Effector memory CD4-positive, alpha-beta T cell (primary cell): ENCODE measurements around the gene ENPP3.

ENCODE experiments used
- DNase-seq, 3 donors: peaks; one replicate each; pipeline ENCODE4 v3.0.0-alpha.2; 2020
- H3K27ac ChIP-seq: 2 replicates; pipeline ENCODE4 v1.7.0; 2013; ENCODE audit warnings: mild to moderate bottlenecking, low read length, moderate library complexity; ENCODE audit not compliant: insufficient read depth, poor library complexity, severe bottlenecking
- H3K27me3 ChIP-seq: replicated peaks from 2 replicates; pipeline ENCODE4 v1.7.0; 2013; ENCODE audit warnings: mild to moderate bottlenecking, low read length; ENCODE audit not compliant: insufficient read depth, control insufficient read depth, poor library complexity, severe bottlenecking
- H3K36me3 ChIP-seq: 2 replicates; pipeline ENCODE4 v1.7.0; 2013; ENCODE audit warnings: mild to moderate bottlenecking, low read length, moderate library complexity; ENCODE audit not compliant: control insufficient read depth, insufficient read depth
- H3K4me1 ChIP-seq: 2 replicates; pipeline ENCODE4 v1.7.0; 2013; ENCODE audit warnings: low read length, mild to moderate bottlenecking; ENCODE audit not compliant: control insufficient read depth, insufficient read depth, poor library complexity, severe bottlenecking
- H3K4me3 ChIP-seq: 2 replicates; pipeline ENCODE4 v1.7.0; 2013; ENCODE audit warnings: low read length, low read depth, mild to moderate bottlenecking; ENCODE audit not compliant: insufficient read depth, poor library complexity, severe bottlenecking
- H3K9me3 ChIP-seq: 2 replicates; pipeline ENCODE4 v1.7.0; 2013; ENCODE audit warnings: mild to moderate bottlenecking, low read length, moderate library complexity; ENCODE audit not compliant: control insufficient read depth

Gene ENPP3

GRCh38 chr6:131642565-131642964 lies 5.5 kb downstream of the ENPP3 start:
- H3K27ac ChIP-seq: no peak overlapping the region
- DNase-seq: no peak
- H3K4me1 ChIP-seq: no peaks in the 10 kb centered on the region
- no peaks in the 10 kb centered on the region for H3K9me3 ChIP-seq
- no peaks in the 10 kb centered on the region for H3K27me3 ChIP-seq
- no peak overlapping the region for H3K4me3 ChIP-seq
- H3K36me3 ChIP-seq: no peaks in the 10 kb centered on the region

GRCh38 chr6:131642987-131643611 lies 6.0 kb downstream of the ENPP3 start:
- Histone ChIP-seq H3K4me3 (no peak overlapping the region), H3K9me3 (no peaks in the 10 kb centered on the region), H3K27ac (no peak overlapping the region), H3K27me3 (no peaks in the 10 kb centered on the region), H3K36me3 (no peaks in the 10 kb centered on the region), H3K4me1 (no peaks in the 10 kb centered on the region)
- no peak for DNase-seq

GRCh38 chr6:131643855-131644460 lies 6.9 kb downstream of the ENPP3 start:
- Histone ChIP-seq H3K27ac (no peak overlapping the region), H3K4me1 (no peaks in the 10 kb centered on the region), H3K27me3 (no peaks in the 10 kb centered on the region), H3K4me3 (no peak overlapping the region), H3K36me3 (no peaks in the 10 kb centered on the region), H3K9me3 (no peaks in the 10 kb centered on the region)
- no peak for DNase-seq

- Histone ChIP-seq H3K27me3 (no peaks in the 10 kb centered on the region), H3K4me1 (no peaks in the 10 kb centered on the region), H3K27ac (no peak overlapping the region), H3K9me3 (no peaks in the 10 kb centered on the region), H3K4me3 (no peak overlapping the region), H3K36me3 (no peaks in the 10 kb centered on the region)
- no peak for DNase-seq
Observed at GRCh38 chr6:131644921-131645320, 7.8 kb downstream of the ENPP3 start.

GRCh38 chr6:131645846-131646245 lies 8.7 kb downstream of the ENPP3 start:
- no peak for DNase-seq
- Histone ChIP-seq H3K27ac (no peak overlapping the region), H3K36me3 (no peaks in the 10 kb centered on the region), H3K4me3 (no peak overlapping the region), H3K9me3 (no peaks in the 10 kb centered on the region), H3K27me3 (no peaks in the 10 kb centered on the region), H3K4me1 (no peaks in the 10 kb centered on the region)

GRCh38 chr6:131646249-131646670 lies 9.2 kb downstream of the ENPP3 start:
- Histone ChIP-seq H3K27ac (no peak overlapping the region), H3K27me3 (no peaks in the 10 kb centered on the region), H3K36me3 (no peaks in the 10 kb centered on the region), H3K4me1 (no peaks in the 10 kb centered on the region), H3K9me3 (no peaks in the 10 kb centered on the region), H3K4me3 (no peak overlapping the region)
- no peak for DNase-seq

- Histone ChIP-seq H3K36me3 (no peaks in the 10 kb centered on the region), H3K9me3 (no peaks in the 10 kb centered on the region), H3K27me3 (no peaks in the 10 kb centered on the region), H3K4me1 (no peaks in the 10 kb centered on the region), H3K27ac (no peak overlapping the region), H3K4me3 (no peak overlapping the region)
- no peak for DNase-seq
Observed at GRCh38 chr6:131651782-131652181, 14.7 kb downstream of the ENPP3 start.

- Histone ChIP-seq H3K4me1 (no peaks in the 10 kb centered on the region), H3K9me3 (no peaks in the 10 kb centered on the region), H3K27ac (no peak overlapping the region), H3K4me3 (no peak overlapping the region), H3K36me3 (no peaks in the 10 kb centered on the region), H3K27me3 (no peaks in the 10 kb centered on the region)
- DNase-seq: no peak
Observed at GRCh38 chr6:131652472-131652871, 15.4 kb downstream of the ENPP3 start.

GRCh38 chr6:131654326-131654725 lies 17.2 kb downstream of the ENPP3 start:
- no peaks in the 10 kb centered on the region for H3K36me3 ChIP-seq
- H3K4me1 ChIP-seq: no peaks in the 10 kb centered on the region
- no peak overlapping the region for H3K27ac ChIP-seq
- no peak overlapping the region for H3K4me3 ChIP-seq
- no peaks in the 10 kb centered on the region for H3K27me3 ChIP-seq
- no peaks in the 10 kb centered on the region for H3K9me3 ChIP-seq
- DNase-seq: no peak

- Histone ChIP-seq H3K27ac (no peak overlapping the region), H3K4me3 (no peak overlapping the region), H3K36me3 (no peaks in the 10 kb centered on the region), H3K4me1 (no peaks in the 10 kb centered on the region), H3K9me3 (no peaks in the 10 kb centered on the region), H3K27me3 (no peaks in the 10 kb centered on the region)
- DNase-seq: no peak
Observed at GRCh38 chr6:131655387-131655786, 18.3 kb downstream of the ENPP3 start.
